K562 (cell line): Measurements from ENCODE around the gene EMID1. TPM values are rescaled to one million over a fixed set of nuclear protein-coding genes. Genes with fewer than 3 reads are reported as not detected.

ENCODE experiments used
- BRD4 ChIP-seq: fragments of 200-600 bp; sonication (generic); IDR thresholded peaks from 2 replicates; pipeline ENCODE4 v1.6.1; 2017; ENCODE audit warnings: inconsistent platforms
- GATA2 ChIP-seq: sonication (generic); formaldehyde crosslinking; IDR thresholded peaks from 2 replicates; pipeline ENCODE4 v1.4.0; 2020; ENCODE audit warnings: mild to moderate bottlenecking, missing genetic modification reagents
- PCBP1 ChIP-seq: fragments of 200-400 bp; formaldehyde crosslinking; IDR thresholded peaks from 2 replicates; pipeline ENCODE4 v1.6.1; 2018; ENCODE audit warnings: mild to moderate bottlenecking, low read depth, low read length; ENCODE audit not compliant: poor library complexity, severe bottlenecking
- PHF8 ChIP-seq: fragments of 200-600 bp; sonication (generic); IDR thresholded peaks from 2 replicates; pipeline ENCODE4 v1.6.1; 2012; ENCODE audit warnings: mixed run types, mild to moderate bottlenecking, inconsistent platforms, low read length, moderate library complexity, borderline replicate concordance
- ZBTB17 ChIP-seq: fragments of 450-650 bp; formaldehyde crosslinking; IDR thresholded peaks from 2 replicates; pipeline ENCODE4 v1.4.0; 2020; ENCODE audit warnings: mild to moderate bottlenecking
- ZBTB7A ChIP-seq: IDR thresholded peaks from 2 replicates; pipeline ENCODE4 v1.6.1; 2011; ENCODE audit warnings: low read depth, mild to moderate bottlenecking, low read length, moderate library complexity, borderline replicate concordance; ENCODE audit not compliant: control insufficient read depth
- ZNF197 ChIP-seq: fragments of 200-800 bp; sonication (Bioruptor generic); IDR thresholded peaks from 2 replicates; pipeline ENCODE4 v1.6.1; 2016; ENCODE audit warnings: low read depth, missing genetic modification characterization, missing compliant biosample characterization
- ZNF232 ChIP-seq: sonication (generic); formaldehyde crosslinking; IDR thresholded peaks from 2 replicates; pipeline ENCODE4 v1.8.0; 2022; ENCODE audit warnings: mild to moderate bottlenecking, missing genetic modification reagents
- polyA plus RNA-seq, 8 experiments: library from polyadenylated mRNA; depleted of rRNA in 4 of 8; stranded (reverse) in 5 of 8; unstranded in 3 of 8; fragments of >200 nt; fragmentation: Nextera tagmentation in 2 of 8; fragmentation: Illumina TruSeq in 1 of 8; extraction: Ambion mirVana in 2 of 8; extraction: Trizol in 1 of 8; gene quantifications; 2 replicates each; pipeline versions ENCODE4 v1.2.1 to v1.2.3, GENCODE V29; 2011 to 2014; ENCODE audit warnings: inconsistent platforms in 1 of 8, missing spikeins in 1 of 8
- total RNA-seq, 7 experiments: library from RNA; depleted of rRNA in 6 of 7; stranded (reverse); fragments of >200 nt in 6 of 7; fragmentation: Illumina TruSeq in 2 of 7; extraction: Trizol in 2 of 7; gene quantifications; 2 replicates each; pipeline versions ENCODE4 v1.2.1 to v1.2.3, GENCODE V29; 2011 to 2021; ENCODE audit warnings: low replicate concordance in 1 of 7
- TF ChIP-seq, protein P1 (sequence below), 2 experiments: fragments of 450-650 bp; formaldehyde crosslinking in 1 of 2; IDR thresholded peaks; 2 replicates each; pipeline versions ENCODE4 v1.4.0 to v1.6.1; 2014 to 2020; ENCODE audit warnings: mild to moderate bottlenecking in 2 of 2, borderline replicate concordance in 1 of 2, low read depth in 1 of 2
- TF ChIP-seq, protein P2 (sequence below), 2 experiments: fragments of 450-650 bp in 1 of 2; sonication (generic) in 1 of 2; formaldehyde crosslinking; conservative IDR thresholded peaks; 2 replicates each; pipeline versions ENCODE4 v1.4.0 to v1.8.1; 2020 to 2022; ENCODE audit warnings: mild to moderate bottlenecking in 1 of 2, missing genetic modification reagents in 1 of 2
- TF ChIP-seq, protein P3 (sequence below): sonication (generic); formaldehyde crosslinking; IDR thresholded peaks from 2 replicates; pipeline ENCODE4 v1.8.0; 2022; ENCODE audit warnings: mild to moderate bottlenecking, missing genetic modification reagents
- TF ChIP-seq, protein P4 (sequence below): IDR thresholded peaks from 2 replicates; pipeline ENCODE4 v1.6.1; 2016; ENCODE audit warnings: missing genetic modification characterization, missing compliant biosample characterization

Gene EMID1
- total and polyA plus RNA-seq, 9 of the 15 experiments (the other 6 are each of a cell fraction or from before 2014, with no cell fraction given) = 0.15 to 7.2 (median 2.7) TPM

DNA sequence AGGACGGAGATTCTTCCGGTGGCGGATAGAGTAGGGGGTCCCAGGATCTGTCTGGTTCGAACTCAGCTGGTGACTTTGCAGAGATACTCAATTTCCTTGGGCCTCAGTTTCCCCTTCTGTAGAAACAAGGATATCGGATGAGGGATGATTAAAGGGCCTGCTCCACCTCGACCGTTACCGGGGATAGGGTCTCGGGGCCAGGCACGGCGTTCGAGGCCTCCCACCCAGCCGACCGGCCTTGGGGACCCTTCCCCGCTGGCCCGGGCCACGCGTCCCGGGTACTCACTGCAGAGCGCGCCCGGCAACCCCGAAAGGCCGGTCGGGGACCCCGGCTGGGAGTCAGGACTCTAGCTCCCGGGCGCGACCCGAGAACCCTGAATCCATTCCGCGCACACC, 61.8 kb downstream of the EMID1 start (continued):
- peak; percentile 69 for TF ChIP-seq PCBP1
- TF ChIP-seq ZNF232 = 0 out of 2 replicates have a peak, but pooled peaks have one; percentile 15
- TF ChIP-seq GATA2 (CRISPR knock-in tag) = no peak
- peak; percentile 6; the same call in 1 of the 2 replicates for TF ChIP-seq BRD4
- peak; percentile 83 for TF ChIP-seq ZBTB7A
- TF ChIP-seq ZNF197 = 0 out of 2 replicates have a peak, but pooled peaks have one; percentile 4
- TF ChIP-seq, protein P1, sequence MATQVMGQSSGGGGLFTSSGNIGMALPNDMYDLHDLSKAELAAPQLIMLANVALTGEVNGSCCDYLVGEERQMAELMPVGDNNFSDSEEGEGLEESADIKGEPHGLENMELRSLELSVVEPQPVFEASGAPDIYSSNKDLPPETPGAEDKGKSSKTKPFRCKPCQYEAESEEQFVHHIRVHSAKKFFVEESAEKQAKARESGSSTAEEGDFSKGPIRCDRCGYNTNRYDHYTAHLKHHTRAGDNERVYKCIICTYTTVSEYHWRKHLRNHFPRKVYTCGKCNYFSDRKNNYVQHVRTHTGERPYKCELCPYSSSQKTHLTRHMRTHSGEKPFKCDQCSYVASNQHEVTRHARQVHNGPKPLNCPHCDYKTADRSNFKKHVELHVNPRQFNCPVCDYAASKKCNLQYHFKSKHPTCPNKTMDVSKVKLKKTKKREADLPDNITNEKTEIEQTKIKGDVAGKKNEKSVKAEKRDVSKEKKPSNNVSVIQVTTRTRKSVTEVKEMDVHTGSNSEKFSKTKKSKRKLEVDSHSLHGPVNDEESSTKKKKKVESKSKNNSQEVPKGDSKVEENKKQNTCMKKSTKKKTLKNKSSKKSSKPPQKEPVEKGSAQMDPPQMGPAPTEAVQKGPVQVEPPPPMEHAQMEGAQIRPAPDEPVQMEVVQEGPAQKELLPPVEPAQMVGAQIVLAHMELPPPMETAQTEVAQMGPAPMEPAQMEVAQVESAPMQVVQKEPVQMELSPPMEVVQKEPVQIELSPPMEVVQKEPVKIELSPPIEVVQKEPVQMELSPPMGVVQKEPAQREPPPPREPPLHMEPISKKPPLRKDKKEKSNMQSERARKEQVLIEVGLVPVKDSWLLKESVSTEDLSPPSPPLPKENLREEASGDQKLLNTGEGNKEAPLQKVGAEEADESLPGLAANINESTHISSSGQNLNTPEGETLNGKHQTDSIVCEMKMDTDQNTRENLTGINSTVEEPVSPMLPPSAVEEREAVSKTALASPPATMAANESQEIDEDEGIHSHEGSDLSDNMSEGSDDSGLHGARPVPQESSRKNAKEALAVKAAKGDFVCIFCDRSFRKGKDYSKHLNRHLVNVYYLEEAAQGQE (IDR thresholded peaks at IDR 0.05; ENCODE audit: borderline replicate concordance) = peak; percentile 16; the same call in 1 of the 2 replicates
- TF ChIP-seq, protein P1 (CRISPR knock-in tag; IDR thresholded peaks at IDR 0.05; ENCODE audit: low read depth) = no peak
- TF ChIP-seq, protein P2, sequence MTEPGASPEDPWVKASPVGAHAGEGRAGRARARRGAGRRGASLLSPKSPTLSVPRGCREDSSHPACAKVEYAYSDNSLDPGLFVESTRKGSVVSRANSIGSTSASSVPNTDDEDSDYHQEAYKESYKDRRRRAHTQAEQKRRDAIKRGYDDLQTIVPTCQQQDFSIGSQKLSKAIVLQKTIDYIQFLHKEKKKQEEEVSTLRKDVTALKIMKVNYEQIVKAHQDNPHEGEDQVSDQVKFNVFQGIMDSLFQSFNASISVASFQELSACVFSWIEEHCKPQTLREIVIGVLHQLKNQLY (CRISPR knock-in tag; conservative IDR thresholded peaks at IDR 0.05) = no peak
- TF ChIP-seq, protein P3, sequence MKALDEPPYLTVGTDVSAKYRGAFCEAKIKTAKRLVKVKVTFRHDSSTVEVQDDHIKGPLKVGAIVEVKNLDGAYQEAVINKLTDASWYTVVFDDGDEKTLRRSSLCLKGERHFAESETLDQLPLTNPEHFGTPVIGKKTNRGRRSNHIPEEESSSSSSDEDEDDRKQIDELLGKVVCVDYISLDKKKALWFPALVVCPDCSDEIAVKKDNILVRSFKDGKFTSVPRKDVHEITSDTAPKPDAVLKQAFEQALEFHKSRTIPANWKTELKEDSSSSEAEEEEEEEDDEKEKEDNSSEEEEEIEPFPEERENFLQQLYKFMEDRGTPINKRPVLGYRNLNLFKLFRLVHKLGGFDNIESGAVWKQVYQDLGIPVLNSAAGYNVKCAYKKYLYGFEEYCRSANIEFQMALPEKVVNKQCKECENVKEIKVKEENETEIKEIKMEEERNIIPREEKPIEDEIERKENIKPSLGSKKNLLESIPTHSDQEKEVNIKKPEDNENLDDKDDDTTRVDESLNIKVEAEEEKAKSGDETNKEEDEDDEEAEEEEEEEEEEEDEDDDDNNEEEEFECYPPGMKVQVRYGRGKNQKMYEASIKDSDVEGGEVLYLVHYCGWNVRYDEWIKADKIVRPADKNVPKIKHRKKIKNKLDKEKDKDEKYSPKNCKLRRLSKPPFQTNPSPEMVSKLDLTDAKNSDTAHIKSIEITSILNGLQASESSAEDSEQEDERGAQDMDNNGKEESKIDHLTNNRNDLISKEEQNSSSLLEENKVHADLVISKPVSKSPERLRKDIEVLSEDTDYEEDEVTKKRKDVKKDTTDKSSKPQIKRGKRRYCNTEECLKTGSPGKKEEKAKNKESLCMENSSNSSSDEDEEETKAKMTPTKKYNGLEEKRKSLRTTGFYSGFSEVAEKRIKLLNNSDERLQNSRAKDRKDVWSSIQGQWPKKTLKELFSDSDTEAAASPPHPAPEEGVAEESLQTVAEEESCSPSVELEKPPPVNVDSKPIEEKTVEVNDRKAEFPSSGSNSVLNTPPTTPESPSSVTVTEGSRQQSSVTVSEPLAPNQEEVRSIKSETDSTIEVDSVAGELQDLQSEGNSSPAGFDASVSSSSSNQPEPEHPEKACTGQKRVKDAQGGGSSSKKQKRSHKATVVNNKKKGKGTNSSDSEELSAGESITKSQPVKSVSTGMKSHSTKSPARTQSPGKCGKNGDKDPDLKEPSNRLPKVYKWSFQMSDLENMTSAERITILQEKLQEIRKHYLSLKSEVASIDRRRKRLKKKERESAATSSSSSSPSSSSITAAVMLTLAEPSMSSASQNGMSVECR = 0 out of 2 replicates have a peak, but pooled peaks have one; percentile 9
- 0 out of 2 replicates have a peak, but pooled peaks have one; percentile 20 for TF ChIP-seq ZBTB17 (CRISPR knock-in tag)
- TF ChIP-seq, protein P4, sequence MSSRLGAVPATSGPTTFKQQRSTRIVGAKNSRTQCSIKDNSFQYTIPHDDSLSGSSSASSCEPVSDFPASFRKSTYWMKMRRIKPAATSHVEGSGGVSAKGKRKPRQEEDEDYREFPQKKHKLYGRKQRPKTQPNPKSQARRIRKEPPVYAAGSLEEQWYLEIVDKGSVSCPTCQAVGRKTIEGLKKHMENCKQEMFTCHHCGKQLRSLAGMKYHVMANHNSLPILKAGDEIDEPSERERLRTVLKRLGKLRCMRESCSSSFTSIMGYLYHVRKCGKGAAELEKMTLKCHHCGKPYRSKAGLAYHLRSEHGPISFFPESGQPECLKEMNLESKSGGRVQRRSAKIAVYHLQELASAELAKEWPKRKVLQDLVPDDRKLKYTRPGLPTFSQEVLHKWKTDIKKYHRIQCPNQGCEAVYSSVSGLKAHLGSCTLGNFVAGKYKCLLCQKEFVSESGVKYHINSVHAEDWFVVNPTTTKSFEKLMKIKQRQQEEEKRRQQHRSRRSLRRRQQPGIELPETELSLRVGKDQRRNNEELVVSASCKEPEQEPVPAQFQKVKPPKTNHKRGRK (tag) = no peak
- TF ChIP-seq PHF8 = peak; percentile 56; the same call in 1 of the 2 replicates
